Renal cortical epithelial cell (primary cell): ENCODE data around the gene CYP2F1. TPM values are rescaled to one million over a fixed set of nuclear protein-coding genes. Genes with fewer than 3 reads are reported as not detected.
"Not testable (repeated sequence)": the region's sequence is repeated elsewhere in the genome, so short reads cannot be mapped to it uniquely, and the experiment has no call there.

Experiments used
- DNase-seq: peaks from one replicate; pipeline ENCODE4 v3.0.0-alpha.2; 2011; ENCODE audit warnings: low read depth
- total RNA-seq: library from RNA; depleted of rRNA; stranded (reverse); fragments of >200 nt; gene quantifications from 2 replicates; pipeline ENCODE4 v1.2.3, GENCODE V29; 2014

The CYP2F1 gene
- not detected in 2 replicates for total RNA-seq

- no peak for DNase-seq
These were observed at the start of gene CYP2F1 for GRCh38 chr19:41114132-41114531. Gene CYP2F1, plus strand, starts transcription at chr19:41114432. Its CDS starts 1,757 bp downstream, at chr19:41116189.

- DNase-seq: no peak
These were observed 49.2 kb upstream of the CYP2F1 start for GRCh38 chr19:41064974-41065569.

- no peak for DNase-seq
These were observed 37.9 kb upstream of the CYP2F1 start for GRCh38 chr19:41076286-41076685.

GRCh38 chr19:41083516-41083915 is 30.7 kb upstream of the CYP2F1 start:
- DNase-seq: peak; percentile 11

GRCh38 chr19:41085748-41086415 is 28.4 kb upstream of the CYP2F1 start:
- DNase-seq: no peak

DNA sequence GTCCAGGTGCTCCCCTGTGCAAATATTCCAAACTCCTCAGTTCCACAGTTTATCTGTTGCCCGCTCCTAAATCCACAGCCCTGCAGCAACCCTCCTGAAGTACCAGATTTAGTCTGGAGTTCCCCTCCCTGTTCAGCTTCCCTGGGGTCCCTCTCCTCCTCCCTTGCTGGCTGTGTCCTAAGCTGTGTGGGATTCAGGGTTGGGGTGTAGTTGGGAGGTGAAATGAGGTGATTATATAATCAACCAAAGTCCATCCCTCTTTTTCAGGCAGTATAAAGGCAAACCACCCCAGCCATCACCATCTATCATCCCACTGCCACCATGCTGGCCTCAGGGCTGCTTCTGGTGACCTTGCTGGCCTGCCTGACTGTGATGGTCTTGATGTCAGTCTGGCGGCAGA is 26.1 kb upstream of the CYP2F1 start, which contains the start of gene CYP2A13:
Gene CYP2A13 (plus strand): TSS at position 301 of the 400 bp plus-strand sequence. CDS start 21 bp downstream, at position 322.
- DNase-seq: no peak

- DNase-seq: no peak
These were observed 24.3 kb upstream of the CYP2F1 start for GRCh38 chr19:41089959-41090358.

DNA sequence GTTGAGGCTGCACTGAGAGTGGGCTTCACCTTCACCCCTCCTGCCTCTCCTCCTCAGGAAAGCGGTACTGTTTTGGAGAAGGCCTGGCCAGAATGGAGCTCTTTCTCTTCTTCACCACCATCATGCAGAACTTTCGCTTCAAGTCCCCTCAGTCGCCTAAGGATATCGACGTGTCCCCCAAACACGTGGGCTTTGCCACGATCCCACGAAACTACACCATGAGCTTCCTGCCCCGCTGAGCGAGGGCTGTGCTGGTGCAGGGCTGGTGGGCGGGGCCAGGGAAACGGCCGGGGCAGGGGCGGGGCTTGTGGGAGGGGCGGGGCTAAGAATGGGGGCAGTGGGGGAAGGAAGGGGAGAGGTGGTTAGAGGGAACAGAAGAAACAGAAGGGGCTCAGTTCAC is 18.5 kb upstream of the CYP2F1 start:
- DNase-seq: no peak

- DNase-seq: no peak
These were observed 17.9 kb upstream of the CYP2F1 start for GRCh38 chr19:41096353-41096752.

- DNase-seq: no peak
These were observed 16.9 kb upstream of the CYP2F1 start for GRCh38 chr19:41097302-41097701.

- DNase-seq: no peak
These were observed 15.5 kb upstream of the CYP2F1 start for GRCh38 chr19:41098762-41099161.

- not testable (repeated sequence) for DNase-seq
These were observed 12.0 kb upstream of the CYP2F1 start for GRCh38 chr19:41102210-41102609.

- no peak for DNase-seq
These were observed 8.1 kb upstream of the CYP2F1 start for GRCh38 chr19:41106177-41106576.

DNA sequence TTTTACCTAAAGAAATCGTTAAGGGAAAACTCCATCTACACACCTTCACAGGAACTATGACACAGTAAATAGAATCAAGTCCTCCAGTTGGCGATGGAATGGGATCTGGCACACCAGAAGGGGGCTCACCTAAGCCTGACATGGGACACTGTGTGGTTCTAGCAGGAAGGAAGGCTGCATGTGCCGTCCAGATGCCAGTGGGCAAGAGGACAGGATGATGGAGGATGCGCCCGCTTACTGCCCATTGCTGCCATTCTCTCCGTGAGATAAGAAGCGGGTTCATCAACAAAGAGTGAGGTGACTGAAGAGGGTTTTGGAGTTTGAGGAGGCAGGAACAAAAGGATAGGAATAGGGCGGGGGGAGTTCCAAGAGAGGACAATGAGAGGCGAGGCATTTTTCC is 2.9 kb upstream of the CYP2F1 start:
- no peak for DNase-seq

DNA sequence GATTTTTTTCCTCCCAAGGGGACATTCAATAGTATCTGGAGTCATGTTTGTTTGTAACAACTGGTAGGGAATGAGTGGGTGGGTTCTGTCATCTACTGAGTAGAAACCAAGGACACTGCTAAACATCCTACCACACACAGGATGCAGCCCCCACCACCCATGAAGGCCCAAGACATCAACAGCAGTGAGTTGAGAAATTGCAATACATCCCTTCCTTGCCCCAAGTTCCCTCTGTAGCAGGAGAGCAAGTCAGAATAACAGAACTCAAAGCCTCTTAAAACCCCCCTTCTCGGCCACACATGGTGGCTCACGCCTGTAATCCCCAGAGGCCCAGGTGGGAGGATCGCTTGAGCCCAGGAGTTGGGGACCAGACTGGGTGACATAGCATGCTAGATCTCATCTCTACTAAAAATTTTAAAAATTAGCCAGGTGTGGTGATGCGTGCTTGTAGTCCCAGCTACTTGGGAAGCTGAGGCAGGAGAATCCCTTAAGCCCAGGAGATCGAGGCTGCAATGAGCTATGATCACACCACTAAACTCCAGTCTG is 2.4 kb upstream of the CYP2F1 start:
- no peak for DNase-seq

GRCh38 chr19:41112728-41113290 is 1.4 kb upstream of the CYP2F1 start:
- DNase-seq: no peak

DNA sequence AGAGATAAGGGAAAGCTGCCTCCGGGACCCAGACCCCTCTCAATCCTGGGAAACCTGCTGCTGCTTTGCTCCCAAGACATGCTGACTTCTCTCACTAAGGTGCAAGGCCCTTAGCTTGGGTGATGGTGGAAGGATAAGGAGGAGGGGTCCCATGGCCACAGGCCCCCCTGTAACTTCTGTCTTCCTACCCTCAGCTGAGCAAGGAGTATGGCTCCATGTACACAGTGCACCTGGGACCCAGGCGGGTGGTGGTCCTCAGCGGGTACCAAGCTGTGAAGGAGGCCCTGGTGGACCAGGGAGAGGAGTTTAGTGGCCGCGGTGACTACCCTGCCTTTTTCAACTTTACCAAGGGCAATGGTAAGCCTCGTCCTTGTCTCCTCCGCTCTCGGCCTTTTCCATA is 2.0 kb downstream of the CYP2F1 start:
- no peak for DNase-seq

- not testable (repeated sequence) for DNase-seq
These were observed 7.0 kb downstream of the CYP2F1 start for GRCh38 chr19:41120929-41121911.

- not testable (repeated sequence) for DNase-seq
These were observed 8.6 kb downstream of the CYP2F1 start for GRCh38 chr19:41122846-41123245.

DNA sequence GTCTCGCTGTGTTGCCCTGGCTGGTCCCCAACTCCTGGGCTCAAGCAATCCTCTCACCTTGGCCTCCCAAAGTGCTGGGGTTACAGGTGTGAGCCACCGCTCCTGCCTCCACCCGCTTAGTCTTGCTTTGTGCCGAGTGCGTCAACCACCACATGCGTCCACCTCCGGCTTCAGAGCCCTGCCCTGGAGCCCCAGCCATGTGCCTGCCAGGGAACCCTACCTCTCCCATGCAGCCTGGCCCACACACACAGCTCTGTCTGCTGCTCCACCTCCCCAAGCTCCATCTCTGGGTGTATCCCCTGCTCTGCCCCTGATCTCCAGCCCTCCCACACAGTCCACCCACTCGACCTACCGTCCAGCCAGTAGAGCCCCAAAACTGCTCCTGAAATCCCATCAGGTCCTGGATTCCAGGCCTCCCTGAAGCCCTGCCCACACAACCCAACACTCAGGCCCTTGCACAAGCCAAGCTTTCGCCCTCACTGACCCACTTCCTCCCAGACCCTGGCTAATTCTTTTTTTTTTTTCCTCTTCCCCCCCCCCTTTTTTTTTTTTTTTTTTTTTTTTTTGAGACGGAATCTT is 9.6 kb downstream of the CYP2F1 start:
- DNase-seq: no peak

GRCh38 chr19:41126765-41127203 is 12.6 kb downstream of the CYP2F1 start:
- DNase-seq: not testable (repeated sequence)
